Uterus (tissue), 2 donors: ENCODE measurements around the gene SGK1.

ENCODE experiments used
- CTCF ChIP-seq, 4 experiments: fragments of 200-600 bp in 2 of 4; fragments of 450-650 bp in 2 of 4; sonication (generic) in 2 of 4; IDR thresholded peaks; one replicate each; pipeline ENCODE4 v1.5.1; 2016 to 2019; ENCODE audit warnings: antibody characterized with exemption in 4 of 4, mild to moderate bottlenecking in 2 of 4, moderate library complexity in 1 of 4
- POLR2A ChIP-seq, 2 donors: fragments of 450-650 bp; IDR thresholded peaks; one replicate each; pipeline ENCODE4 v1.6.1; 2016; ENCODE audit warnings: antibody characterized with exemption in 2 of 2, mild to moderate bottlenecking in 1 of 2, moderate library complexity in 1 of 2

GRCh38 chr6:134230087-134230700 lies 87.7 kb downstream of the SGK1 start:
- TF ChIP-seq CTCF (IDR thresholded peaks at IDR 0.05), result no peak
- TF ChIP-seq POLR2A (IDR thresholded peaks at IDR 0.05), result no peak
